ENCODE measurements around the gene ARPC5L. TPM values are rescaled to one million over a fixed set of nuclear protein-coding genes. Genes with fewer than 3 reads are reported as not detected.

ARPC5L gene
- total RNA-seq, 1 experiment from 2014 or later, result 50.0 TPM

DNA sequence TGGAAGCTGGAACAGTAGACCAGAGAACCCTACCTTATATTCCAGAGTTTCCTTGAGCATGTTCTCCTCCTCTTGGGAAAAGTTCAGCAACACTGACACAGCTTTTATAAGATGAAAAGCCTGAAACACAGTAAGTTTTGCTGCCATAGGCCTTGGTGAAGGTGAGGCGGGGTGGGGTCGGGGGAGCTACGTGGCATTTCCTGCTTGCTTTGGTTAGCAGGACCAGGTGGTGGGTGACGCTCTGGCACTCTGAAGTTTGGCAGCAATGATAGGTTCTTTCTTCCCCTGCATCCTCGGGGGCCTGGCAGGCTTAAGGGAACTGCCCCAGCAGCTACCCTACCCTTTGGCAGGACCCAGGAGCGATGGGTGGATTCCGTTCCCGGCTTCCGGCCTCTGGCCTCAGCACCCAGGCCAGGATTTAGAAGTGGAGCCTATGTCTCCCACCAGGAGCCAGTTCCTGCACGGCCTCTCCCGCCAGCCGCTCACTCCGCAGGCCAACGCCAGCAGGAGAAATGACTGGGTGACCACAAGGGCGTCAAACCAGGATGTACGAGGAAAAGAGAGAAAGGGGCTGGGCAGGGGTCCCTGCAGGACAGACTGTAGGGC, 19.3 kb downstream of the ARPC5L start:
- Histone ChIP-seq H3K9me2 (ENCODE audit: insufficient read depth) (no peaks in the 10 kb centered on the region), H2AFZ (ENCODE audit: low read depth, low read length, poor library complexity, severe bottlenecking) (no peak overlapping the region), H3K27me3 (ENCODE audit: insufficient read depth, low read length) (no peaks in the 10 kb centered on the region), H3K36me3 (ENCODE audit: control insufficient read depth in 1 of 2, insufficient read depth in 2 of 2, low read length in 2 of 2) (peaks cover 11 to 20% of the 10 kb centered on the region in 2 experiments; a peak in 3 of 4 replicates), H3K79me2 (ENCODE audit: insufficient read depth, low read length) (peaks cover 6% of the 10 kb centered on the region; the same call in 1 of the 2 replicates), H3K27ac (ENCODE audit: low read depth, low read length) (no peak overlapping the region), H3K4me1 (ENCODE audit: control insufficient read depth in 1 of 2, insufficient read depth in 2 of 2, low read length in 2 of 2) (no peaks in the 10 kb centered on the region), H3K9ac (ENCODE audit: low read length) (no peak overlapping the region), H4K20me1 (ENCODE audit: insufficient read depth) (peaks cover 9% of the 10 kb centered on the region), H3K4me3 (replicated peaks in 1 of 2; ENCODE audit: low read depth in 1 of 2, low read length in 2 of 2) (no peak overlapping the region), H3K9me3 (ENCODE audit: control insufficient read depth in 1 of 2, insufficient read depth in 1 of 2, low read depth in 1 of 2, low read length in 2 of 2) (no peaks in the 10 kb centered on the region), H3K4me2 (ENCODE audit: low read length) (no peak overlapping the region)
- CTCF ChIA-PET, result no interaction called here
- RAD21 ChIA-PET (ENCODE audit: low non-redundant PET in 1 of 2, low total read pairs in 2 of 2, uncharacterized antibody in 2 of 2, unreplicated experiment in 2 of 2), result no interaction called here
- DNase-seq (ENCODE audit: low read depth, low spot score) (no peak), ATAC-seq (no peak)
- POLR2A ChIA-PET, result no interaction called here
- no TSS peak for BruUV-seq (replicated peaks)
- intact Hi-C loops (cut with micrococcal nuclease), result no loop called here
- TF ChIP-seq EZH2 (IDR thresholded peaks at IDR 0.05), result no peak
- TF ChIP-seq, protein P1, sequence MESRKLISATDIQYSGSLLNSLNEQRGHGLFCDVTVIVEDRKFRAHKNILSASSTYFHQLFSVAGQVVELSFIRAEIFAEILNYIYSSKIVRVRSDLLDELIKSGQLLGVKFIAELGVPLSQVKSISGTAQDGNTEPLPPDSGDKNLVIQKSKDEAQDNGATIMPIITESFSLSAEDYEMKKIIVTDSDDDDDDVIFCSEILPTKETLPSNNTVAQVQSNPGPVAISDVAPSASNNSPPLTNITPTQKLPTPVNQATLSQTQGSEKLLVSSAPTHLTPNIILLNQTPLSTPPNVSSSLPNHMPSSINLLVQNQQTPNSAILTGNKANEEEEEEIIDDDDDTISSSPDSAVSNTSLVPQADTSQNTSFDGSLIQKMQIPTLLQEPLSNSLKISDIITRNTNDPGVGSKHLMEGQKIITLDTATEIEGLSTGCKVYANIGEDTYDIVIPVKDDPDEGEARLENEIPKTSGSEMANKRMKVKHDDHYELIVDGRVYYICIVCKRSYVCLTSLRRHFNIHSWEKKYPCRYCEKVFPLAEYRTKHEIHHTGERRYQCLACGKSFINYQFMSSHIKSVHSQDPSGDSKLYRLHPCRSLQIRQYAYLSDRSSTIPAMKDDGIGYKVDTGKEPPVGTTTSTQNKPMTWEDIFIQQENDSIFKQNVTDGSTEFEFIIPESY (IDR thresholded peaks at IDR 0.05; ENCODE audit: extremely low read depth, insufficient replicate concordance, low read length), result no peak
- no peak for TF ChIP-seq EGR1 (IDR thresholded peaks at IDR 0.05; ENCODE audit: low read depth)
- TF ChIP-seq POLR2A (IDR thresholded peaks at IDR 0.05; ENCODE audit: borderline replicate concordance, extremely low read depth, insufficient read depth, insufficient read length), result no peak
- TF ChIP-seq REST (IDR thresholded peaks at IDR 0.05; ENCODE audit: low read depth), result no peak
- no peak for TF ChIP-seq CEBPB (IDR thresholded peaks at IDR 0.05; ENCODE audit: low read depth)
- TF ChIP-seq MAX (IDR thresholded peaks at IDR 0.05), result no peak
- TF ChIP-seq JUND (IDR thresholded peaks at IDR 0.05), result no peak
- no peak for TF ChIP-seq ZNF274 (IDR thresholded peaks at IDR 0.05; ENCODE audit: low read depth, low read length)
- TF ChIP-seq SIN3A (IDR thresholded peaks at IDR 0.05; ENCODE audit: low read depth), result no peak
- TF ChIP-seq ELF1 (IDR thresholded peaks at IDR 0.05; ENCODE audit: borderline replicate concordance, low read depth), result no peak
- no peak for TF ChIP-seq YY1 (IDR thresholded peaks at IDR 0.05; ENCODE audit: extremely low read depth, insufficient replicate concordance, low read depth, low read length)
- no peak for TF ChIP-seq SP1 (IDR thresholded peaks at IDR 0.05; ENCODE audit: low read depth)
- TF ChIP-seq, protein P2, sequence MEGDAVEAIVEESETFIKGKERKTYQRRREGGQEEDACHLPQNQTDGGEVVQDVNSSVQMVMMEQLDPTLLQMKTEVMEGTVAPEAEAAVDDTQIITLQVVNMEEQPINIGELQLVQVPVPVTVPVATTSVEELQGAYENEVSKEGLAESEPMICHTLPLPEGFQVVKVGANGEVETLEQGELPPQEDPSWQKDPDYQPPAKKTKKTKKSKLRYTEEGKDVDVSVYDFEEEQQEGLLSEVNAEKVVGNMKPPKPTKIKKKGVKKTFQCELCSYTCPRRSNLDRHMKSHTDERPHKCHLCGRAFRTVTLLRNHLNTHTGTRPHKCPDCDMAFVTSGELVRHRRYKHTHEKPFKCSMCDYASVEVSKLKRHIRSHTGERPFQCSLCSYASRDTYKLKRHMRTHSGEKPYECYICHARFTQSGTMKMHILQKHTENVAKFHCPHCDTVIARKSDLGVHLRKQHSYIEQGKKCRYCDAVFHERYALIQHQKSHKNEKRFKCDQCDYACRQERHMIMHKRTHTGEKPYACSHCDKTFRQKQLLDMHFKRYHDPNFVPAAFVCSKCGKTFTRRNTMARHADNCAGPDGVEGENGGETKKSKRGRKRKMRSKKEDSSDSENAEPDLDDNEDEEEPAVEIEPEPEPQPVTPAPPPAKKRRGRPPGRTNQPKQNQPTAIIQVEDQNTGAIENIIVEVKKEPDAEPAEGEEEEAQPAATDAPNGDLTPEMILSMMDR (IDR thresholded peaks at IDR 0.05 in 2 of 3, conservative IDR thresholded peaks at IDR 0.05 in 1 of 3; ENCODE audit: borderline replicate concordance in 1 of 3, insufficient read depth in 1 of 3, low read depth in 2 of 3, low read length in 2 of 3), result no peak
- TF ChIP-seq ZFX (IDR thresholded peaks at IDR 0.05), result no peak
- no peak for TF ChIP-seq FOSL1 (IDR thresholded peaks at IDR 0.05; ENCODE audit: low read depth)
- TF ChIP-seq, protein P3, sequence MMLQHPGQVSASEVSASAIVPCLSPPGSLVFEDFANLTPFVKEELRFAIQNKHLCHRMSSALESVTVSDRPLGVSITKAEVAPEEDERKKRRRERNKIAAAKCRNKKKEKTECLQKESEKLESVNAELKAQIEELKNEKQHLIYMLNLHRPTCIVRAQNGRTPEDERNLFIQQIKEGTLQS (IDR thresholded peaks at IDR 0.05), result no peak
- no peak for TF ChIP-seq TCF7L2 (IDR thresholded peaks at IDR 0.05; ENCODE audit: borderline replicate concordance, extremely low read depth, insufficient read depth, insufficient read length)
- TF ChIP-seq POLR2AphosphoS5 (IDR thresholded peaks at IDR 0.05; ENCODE audit: low read depth, low read length), result no peak
- no peak for TF ChIP-seq CBX3 (IDR thresholded peaks at IDR 0.05; ENCODE audit: low read depth)

Data from HCT116 (cell line).